HepG2 (cell line): ENCODE results near the gene IDS.

Experiments used
- ATF5 ChIP-seq: sonication (generic); formaldehyde crosslinking; IDR thresholded peaks from 2 replicates; pipeline ENCODE4 v1.4.0; 2020; ENCODE audit warnings: mild to moderate bottlenecking, low read depth, missing genetic modification reagents
- HOXA3 ChIP-seq: sonication (generic); formaldehyde crosslinking; IDR thresholded peaks from 2 replicates; pipeline ENCODE4 v1.5.0; 2020; ENCODE audit warnings: missing genetic modification reagents
- KDM3A ChIP-seq: IDR thresholded peaks from 2 replicates; pipeline ENCODE4 v1.6.1; 2018; ENCODE audit warnings: low read depth, missing compliant biosample characterization
- MAFK ChIP-seq, 2 experiments: IDR thresholded peaks in 1 of 2; conservative IDR thresholded peaks in 1 of 2; 2 replicates each; pipeline ENCODE4 v1.6.1; 2011; ENCODE audit warnings: improper control_type of control experiment in 2 of 2, low read length in 2 of 2
- RBAK ChIP-seq: sonication (generic); formaldehyde crosslinking; IDR thresholded peaks from 2 replicates; pipeline ENCODE4 v1.5.1; 2020; ENCODE audit warnings: mild to moderate bottlenecking, missing genetic modification reagents
- SP140L ChIP-seq: sonication (generic); formaldehyde crosslinking; IDR thresholded peaks from 2 replicates; pipeline ENCODE4 v1.4.0; 2020; ENCODE audit warnings: missing genetic modification reagents, borderline replicate concordance
- USF2 ChIP-seq, 2 experiments: sonication (generic) in 1 of 2; formaldehyde crosslinking in 1 of 2; IDR thresholded peaks; 2 replicates each; pipeline versions ENCODE4 v1.5.1 to v1.6.1; 2011 to 2020; ENCODE audit warnings: borderline replicate concordance in 1 of 2, low read depth in 1 of 2, low read length in 1 of 2, mild to moderate bottlenecking in 1 of 2, missing genetic modification reagents in 1 of 2, moderate library complexity in 1 of 2
- ZHX2 ChIP-seq, 2 experiments: sonication (generic) in 1 of 2; formaldehyde crosslinking in 1 of 2; IDR thresholded peaks; 2 replicates each; pipeline versions ENCODE4 v1.6.1 to v1.9.0; 2014 to 2022; ENCODE audit warnings: antibody characterized with exemption in 1 of 2, borderline replicate concordance in 1 of 2, inconsistent platforms in 1 of 2, low read depth in 1 of 2, missing genetic modification reagents in 1 of 2
- ZNF580 ChIP-seq: IDR thresholded peaks from 2 replicates; pipeline ENCODE4 v1.6.1; 2016; ENCODE audit warnings: low read depth, borderline replicate concordance
- ZNF720 ChIP-seq: sonication (generic); formaldehyde crosslinking; IDR thresholded peaks from 2 replicates; pipeline ENCODE4 v1.4.0; 2020; ENCODE audit warnings: missing genetic modification reagents

- TF ChIP-seq ZNF580 (no peak), RBAK (no peak), USF2 (IDR thresholded peaks at IDR 0.05; ENCODE audit: low read depth, low read length) (no peak), USF2 (CRISPR knock-in tag; IDR thresholded peaks at IDR 0.05; ENCODE audit: borderline replicate concordance) (no peak), MAFK (conservative IDR thresholded peaks at IDR 0.05 in 1 of 2, IDR thresholded peaks at IDR 0.05 in 1 of 2; ENCODE audit: low read length in 2 of 2) (no peak), ATF5 (CRISPR knock-in tag) (no peak), SP140L (CRISPR knock-in tag) (no peak), ZHX2 (IDR thresholded peaks at IDR 0.05; ENCODE audit: low read depth) (no peak), ZHX2 (CRISPR knock-in tag; IDR thresholded peaks at IDR 0.05; ENCODE audit: borderline replicate concordance) (no peak), KDM3A (no peak), HOXA3 (CRISPR knock-in tag) (no peak), ZNF720 (no peak)
Observed at GRCh38 chrX:149491812-149492211, 13.3 kb downstream of the IDS start.
